ENCODE results near the gene TTC29.

DNA sequence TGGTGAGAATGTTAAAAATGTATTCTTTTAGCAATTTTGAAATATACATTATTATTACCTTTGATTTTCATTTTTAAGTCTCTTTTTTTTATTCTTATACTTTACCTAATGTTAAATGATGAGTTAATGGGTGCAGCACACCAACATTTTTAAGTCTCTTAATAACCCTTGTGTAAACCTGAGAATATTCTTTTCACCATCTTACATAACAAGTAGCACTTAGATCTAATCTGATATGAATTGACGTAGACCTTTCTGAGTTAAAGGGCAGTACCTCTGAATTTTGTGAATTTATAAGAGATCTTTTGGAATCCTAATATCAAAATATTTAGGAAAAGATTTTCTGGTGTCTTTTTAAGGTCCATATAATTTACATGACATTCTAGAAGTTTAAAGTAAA is 110.6 kb downstream of the TTC29 start:
- TF ChIP-seq, protein P1, sequence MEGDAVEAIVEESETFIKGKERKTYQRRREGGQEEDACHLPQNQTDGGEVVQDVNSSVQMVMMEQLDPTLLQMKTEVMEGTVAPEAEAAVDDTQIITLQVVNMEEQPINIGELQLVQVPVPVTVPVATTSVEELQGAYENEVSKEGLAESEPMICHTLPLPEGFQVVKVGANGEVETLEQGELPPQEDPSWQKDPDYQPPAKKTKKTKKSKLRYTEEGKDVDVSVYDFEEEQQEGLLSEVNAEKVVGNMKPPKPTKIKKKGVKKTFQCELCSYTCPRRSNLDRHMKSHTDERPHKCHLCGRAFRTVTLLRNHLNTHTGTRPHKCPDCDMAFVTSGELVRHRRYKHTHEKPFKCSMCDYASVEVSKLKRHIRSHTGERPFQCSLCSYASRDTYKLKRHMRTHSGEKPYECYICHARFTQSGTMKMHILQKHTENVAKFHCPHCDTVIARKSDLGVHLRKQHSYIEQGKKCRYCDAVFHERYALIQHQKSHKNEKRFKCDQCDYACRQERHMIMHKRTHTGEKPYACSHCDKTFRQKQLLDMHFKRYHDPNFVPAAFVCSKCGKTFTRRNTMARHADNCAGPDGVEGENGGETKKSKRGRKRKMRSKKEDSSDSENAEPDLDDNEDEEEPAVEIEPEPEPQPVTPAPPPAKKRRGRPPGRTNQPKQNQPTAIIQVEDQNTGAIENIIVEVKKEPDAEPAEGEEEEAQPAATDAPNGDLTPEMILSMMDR (optimal IDR thresholded peaks at IDR 0.05 in 1 of 3, IDR thresholded peaks at IDR 0.05 in 1 of 3, conservative IDR thresholded peaks at IDR 0.05 in 1 of 3; ENCODE audit: extremely low read depth in 1 of 3, insufficient read depth in 2 of 3, low read length in 3 of 3) = no peak
- TF ChIP-seq EZH2 (IDR thresholded peaks at IDR 0.05; ENCODE audit: low read length) = no peak
